KOPT-K1 (cell line): ENCODE data around the gene OR7G2.
"Not testable (repeated sequence)": the region's sequence is repeated elsewhere in the genome, so short reads cannot be mapped to it uniquely, and the experiment has no call there.

Experiments used
- H3K27ac ChIP-seq: fragments of 200-600 bp; sonication (generic); 2 replicates; pipeline ENCODE4 v1.5.1; 2016; ENCODE audit warnings: antibody characterized with exemption, mild to moderate bottlenecking, low read depth, low read length; ENCODE audit not compliant: poor library complexity, severe bottlenecking
- H3K36me3 ChIP-seq: fragments of 200-600 bp; sonication (generic); 2 replicates; pipeline ENCODE4 v1.5.1; 2017; ENCODE audit warnings: antibody characterized with exemption, mild to moderate bottlenecking, low read length, moderate library complexity; ENCODE audit not compliant: insufficient read depth
- H3K9me3 ChIP-seq: fragments of 200-600 bp; sonication (generic); 2 replicates; pipeline ENCODE4 v1.5.1; 2017; ENCODE audit warnings: antibody characterized with exemption, low read length, mild to moderate bottlenecking; ENCODE audit not compliant: insufficient read depth, poor library complexity, severe bottlenecking

OR7G2 gene

GRCh38 chr19:9116547-9116946 is 9.3 kb upstream of the OR7G2 start:
- Histone ChIP-seq H3K9me3 (no peaks in the 10 kb centered on the region), H3K36me3 (no peaks in the 10 kb centered on the region), H3K27ac (no peak overlapping the region)

- no peaks in the 10 kb centered on the region for H3K36me3 ChIP-seq
- H3K9me3 ChIP-seq: no peaks in the 10 kb centered on the region
- no peak within 1 kb of the TSS for H3K27ac ChIP-seq
Measured at GRCh38 chr19:9115307-9115813, 8.1 kb upstream of the OR7G2 start, which contains the start of gene OR7G1. OR7G1 (minus strand) TSS chr19:9115763; CDS start chr19:9115763, 0 bp downstream.

- no peaks in the 10 kb centered on the region for H3K36me3 ChIP-seq
- no peaks in the 10 kb centered on the region for H3K9me3 ChIP-seq
- no peak overlapping the region for H3K27ac ChIP-seq
Measured at GRCh38 chr19:9109959-9110358, 2.7 kb upstream of the OR7G2 start.

GRCh38 chr19:9086761-9087160 is 20.5 kb downstream of the OR7G2 start, which contains the start of gene OR1M1:
OR1M1 (plus strand) TSS chr19:9087061; CDS start chr19:9093245, 6,184 bp downstream.
- no peaks in the 10 kb centered on the region for H3K9me3 ChIP-seq

GRCh38 chr19:9078651-9079050 is 28.6 kb downstream of the OR7G2 start:
- Histone ChIP-seq H3K9me3 (no peaks in the 10 kb centered on the region), H3K36me3 (no peaks in the 10 kb centered on the region), H3K27ac (no peak overlapping the region)

More at GRCh38 chr19:9086761-9087160, 20.5 kb downstream of the OR7G2 start, which contains the start of gene OR1M1:
- Histone ChIP-seq H3K27ac (no peak within 1 kb of the TSS), H3K36me3 (no peaks in the 10 kb centered on the region)

- Histone ChIP-seq H3K36me3 (no peaks in the 10 kb centered on the region), H3K27ac (no peak overlapping the region), H3K9me3 (no peaks in the 10 kb centered on the region)
Measured at GRCh38 chr19:9076901-9077300, 30.4 kb downstream of the OR7G2 start.

GRCh38 chr19:9075064-9075949 is 32.0 kb downstream of the OR7G2 start:
- Histone ChIP-seq H3K27ac (no peak overlapping the region), H3K36me3 (no peaks in the 10 kb centered on the region), H3K9me3 (no peaks in the 10 kb centered on the region)

- no peaks in the 10 kb centered on the region for H3K36me3 ChIP-seq
- H3K27ac ChIP-seq: no peak overlapping the region
- H3K9me3 ChIP-seq: no peaks in the 10 kb centered on the region
Measured at GRCh38 chr19:9073806-9074205, 33.5 kb downstream of the OR7G2 start.

- H3K36me3 ChIP-seq, H3K27ac ChIP-seq, H3K9me3 ChIP-seq: not testable (repeated sequence)
Measured at GRCh38 chr19:9071720-9072119, 35.6 kb downstream of the OR7G2 start.

GRCh38 chr19:9070066-9070465 is 37.2 kb downstream of the OR7G2 start:
- H3K27ac ChIP-seq: no peak overlapping the region
- H3K9me3 ChIP-seq: no peaks in the 10 kb centered on the region
- H3K36me3 ChIP-seq: no peaks in the 10 kb centered on the region

GRCh38 chr19:9065457-9066014 is 41.7 kb downstream of the OR7G2 start:
- H3K36me3 ChIP-seq: no peaks in the 10 kb centered on the region
- H3K9me3 ChIP-seq: no peaks in the 10 kb centered on the region
- H3K27ac ChIP-seq: no peak overlapping the region

- Histone ChIP-seq H3K27ac (no peak overlapping the region), H3K36me3 (no peaks in the 10 kb centered on the region), H3K9me3 (no peaks in the 10 kb centered on the region)
Measured at GRCh38 chr19:9061879-9062278, 45.4 kb downstream of the OR7G2 start.

GRCh38 chr19:9060564-9061340 is 46.5 kb downstream of the OR7G2 start:
- Histone ChIP-seq H3K36me3 (no peaks in the 10 kb centered on the region), H3K9me3 (no peaks in the 10 kb centered on the region), H3K27ac (no peak overlapping the region)

GRCh38 chr19:9058905-9059667 is 48.2 kb downstream of the OR7G2 start:
- Histone ChIP-seq H3K36me3 (no peaks in the 10 kb centered on the region), H3K9me3 (no peaks in the 10 kb centered on the region), H3K27ac (no peak overlapping the region)
